ENCODE results near the gene TDRD12.

TDRD12 gene

GRCh38 chr19:32823747-32824102, 104.2 kb downstream of the TDRD12 start:
- no peak overlapping the region for H3K4me3 ChIP-seq (ENCODE audit: low read depth, low read length)
- in situ Hi-C loops (cut with HindIII; ENCODE audit: low sequenced_read_pairs) = no loop called here
- no peak for TF ChIP-seq CTCF (IDR thresholded peaks at IDR 0.05; ENCODE audit: low read depth, low read length)
- no peak for DNase-seq (ENCODE audit: low read depth, low spot score)

- in situ Hi-C loops (cut with HindIII; ENCODE audit: low sequenced_read_pairs) = no loop called here
- H3K4me3 ChIP-seq (ENCODE audit: low read depth, low read length) = no peak overlapping the region
- TF ChIP-seq CTCF (IDR thresholded peaks at IDR 0.05; ENCODE audit: low read depth, low read length) = no peak
Measured at GRCh38 chr19:32824191-32824751, 104.7 kb downstream of the TDRD12 start.

GRCh38 chr19:32824916-32825608, 105.5 kb downstream of the TDRD12 start:
- no peak for TF ChIP-seq CTCF (IDR thresholded peaks at IDR 0.05; ENCODE audit: low read depth, low read length)

More at GRCh38 chr19:32824191-32824751, 104.7 kb downstream of the TDRD12 start:
- no peak for DNase-seq (ENCODE audit: low read depth, low spot score)

GRCh38 chr19:32828139-32828538, 108.6 kb downstream of the TDRD12 start:
- H3K4me3 ChIP-seq (ENCODE audit: low read depth, low read length) = no peak overlapping the region
- DNase-seq (ENCODE audit: low read depth, low spot score) = no peak
- no peak for TF ChIP-seq CTCF (IDR thresholded peaks at IDR 0.05; ENCODE audit: low read depth, low read length)
- in situ Hi-C loops (cut with HindIII; ENCODE audit: low sequenced_read_pairs) = no loop called here

More at GRCh38 chr19:32824916-32825608, 105.5 kb downstream of the TDRD12 start:
- H3K4me3 ChIP-seq (ENCODE audit: low read depth, low read length) = no peak overlapping the region
- no peak for DNase-seq (ENCODE audit: low read depth, low spot score)
- in situ Hi-C loops (cut with HindIII; ENCODE audit: low sequenced_read_pairs) = no loop called here

- no peak overlapping the region for H3K4me3 ChIP-seq (ENCODE audit: low read depth, low read length)
- no peak for TF ChIP-seq CTCF (IDR thresholded peaks at IDR 0.05; ENCODE audit: low read depth, low read length)
- in situ Hi-C loops (cut with HindIII; ENCODE audit: low sequenced_read_pairs) = no loop called here
- DNase-seq (ENCODE audit: low read depth, low spot score) = no peak
Measured at GRCh38 chr19:32828643-32829344, 109.2 kb downstream of the TDRD12 start.

- H3K4me3 ChIP-seq (ENCODE audit: low read depth, low read length) = no peak overlapping the region
- in situ Hi-C loops (cut with HindIII; ENCODE audit: low sequenced_read_pairs) = no loop called here
- TF ChIP-seq CTCF (IDR thresholded peaks at IDR 0.05; ENCODE audit: low read depth, low read length) = no peak
- no peak for DNase-seq (ENCODE audit: low read depth, low spot score)
Measured at GRCh38 chr19:32829345-32829896, 109.9 kb downstream of the TDRD12 start.

All from astrocyte of the spinal cord (primary cell).